Measurements from ENCODE around the gene EVL.

DNA sequence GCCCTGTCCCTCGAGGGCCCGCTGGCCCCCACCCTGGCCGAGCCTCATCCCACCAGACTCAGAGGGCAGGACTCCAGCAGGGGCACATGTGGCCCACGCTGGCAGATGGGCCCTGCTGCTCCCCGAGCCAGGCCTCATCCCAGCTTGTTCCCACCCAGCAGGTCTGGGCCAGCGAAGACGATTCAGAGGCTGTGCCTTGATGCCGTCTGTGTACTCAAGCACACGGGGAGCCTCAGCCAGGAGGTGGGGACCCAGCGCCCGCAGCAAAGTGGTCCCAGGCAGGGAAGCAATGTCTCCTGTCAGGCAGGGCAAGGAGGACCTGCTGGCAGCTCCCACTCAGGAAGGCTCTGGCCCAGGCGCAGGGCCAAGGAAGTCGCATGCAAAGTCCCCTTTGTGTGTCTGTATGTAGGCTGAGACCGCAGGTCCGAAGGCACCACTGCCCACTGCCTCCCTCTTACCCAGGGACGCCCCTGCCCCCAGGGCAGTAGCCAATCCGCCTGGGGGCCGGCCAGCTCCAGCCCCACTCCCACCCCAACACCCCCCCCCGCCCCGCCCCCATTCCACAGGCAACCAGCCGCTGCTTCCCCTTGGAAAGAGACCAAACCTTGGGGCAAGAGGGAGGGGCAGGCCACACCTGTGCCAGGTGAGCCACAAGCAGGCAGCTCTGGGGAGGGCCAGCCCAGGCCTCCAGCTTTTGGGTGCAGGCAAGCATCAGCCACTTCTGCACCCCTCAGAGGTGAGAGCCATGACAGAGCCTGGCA is 84.8 kb downstream of the EVL start:
- TF ChIP-seq, protein P1, sequence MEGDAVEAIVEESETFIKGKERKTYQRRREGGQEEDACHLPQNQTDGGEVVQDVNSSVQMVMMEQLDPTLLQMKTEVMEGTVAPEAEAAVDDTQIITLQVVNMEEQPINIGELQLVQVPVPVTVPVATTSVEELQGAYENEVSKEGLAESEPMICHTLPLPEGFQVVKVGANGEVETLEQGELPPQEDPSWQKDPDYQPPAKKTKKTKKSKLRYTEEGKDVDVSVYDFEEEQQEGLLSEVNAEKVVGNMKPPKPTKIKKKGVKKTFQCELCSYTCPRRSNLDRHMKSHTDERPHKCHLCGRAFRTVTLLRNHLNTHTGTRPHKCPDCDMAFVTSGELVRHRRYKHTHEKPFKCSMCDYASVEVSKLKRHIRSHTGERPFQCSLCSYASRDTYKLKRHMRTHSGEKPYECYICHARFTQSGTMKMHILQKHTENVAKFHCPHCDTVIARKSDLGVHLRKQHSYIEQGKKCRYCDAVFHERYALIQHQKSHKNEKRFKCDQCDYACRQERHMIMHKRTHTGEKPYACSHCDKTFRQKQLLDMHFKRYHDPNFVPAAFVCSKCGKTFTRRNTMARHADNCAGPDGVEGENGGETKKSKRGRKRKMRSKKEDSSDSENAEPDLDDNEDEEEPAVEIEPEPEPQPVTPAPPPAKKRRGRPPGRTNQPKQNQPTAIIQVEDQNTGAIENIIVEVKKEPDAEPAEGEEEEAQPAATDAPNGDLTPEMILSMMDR (IDR thresholded peaks at IDR 0.05; ENCODE audit: low read depth, low read length), result no peak
- no peak for TF ChIP-seq EZH2phosphoT487 (IDR thresholded peaks at IDR 0.05; ENCODE audit: low read depth)
